NCI-H2081 (cell line): Measurements from ENCODE around the gene PHOSPHO2.
"Not testable (repeated sequence)": the region's sequence is repeated elsewhere in the genome, so short reads cannot be mapped to it uniquely, and the experiment has no call there.

Experiments
- DNase-seq, 2 experiments: peaks; one replicate each; lab custom pipeline; 2025; lab: John Stamatoyannopoulos, UW

The PHOSPHO2 gene

GRCh38 chr2:169684135-169684565 lies 10.1 kb upstream of the PHOSPHO2 start:
- no peak for DNase-seq

- not testable (repeated sequence) for DNase-seq
Measured at GRCh38 chr2:169684712-169685111, 9.6 kb upstream of the PHOSPHO2 start.

- not testable (repeated sequence) for DNase-seq
Measured at GRCh38 chr2:169686825-169687224, 7.4 kb upstream of the PHOSPHO2 start.

- not testable (repeated sequence) for DNase-seq
Measured at GRCh38 chr2:169687943-169688342, 6.3 kb upstream of the PHOSPHO2 start.

GRCh38 chr2:169690958-169691357 lies 3.3 kb upstream of the PHOSPHO2 start:
- DNase-seq, result no peak

- DNase-seq, result no peak
Measured at GRCh38 chr2:169692718-169693117, 1.6 kb upstream of the PHOSPHO2 start.

- DNase-seq, result no peak
Measured at GRCh38 chr2:169693360-169693759, 909 bp upstream of the PHOSPHO2 start.

GRCh38 chr2:169694894-169695260 lies 608 bp downstream of the PHOSPHO2 start:
- DNase-seq, result no peak

- no peak for DNase-seq
Measured at GRCh38 chr2:169696381-169696780, 2.1 kb downstream of the PHOSPHO2 start.

GRCh38 chr2:169699173-169699572 lies 4.9 kb downstream of the PHOSPHO2 start:
- not testable (repeated sequence) for DNase-seq

- no peak for DNase-seq
Measured at GRCh38 chr2:169702996-169703395, 8.7 kb downstream of the PHOSPHO2 start.

- no peak for DNase-seq
Measured at GRCh38 chr2:169704160-169704708, 10.0 kb downstream of the PHOSPHO2 start.

GRCh38 chr2:169705927-169706326 lies 11.7 kb downstream of the PHOSPHO2 start:
- DNase-seq, result no peak

- DNase-seq, result no peak
Measured at GRCh38 chr2:169707626-169708025, 13.4 kb downstream of the PHOSPHO2 start.

GRCh38 chr2:169709331-169709730 lies 15.1 kb downstream of the PHOSPHO2 start:
- no peak for DNase-seq

- no peak for DNase-seq
Measured at GRCh38 chr2:169709981-169710380, 15.7 kb downstream of the PHOSPHO2 start.

GRCh38 chr2:169711751-169712509 lies 17.7 kb downstream of the PHOSPHO2 start:
- DNase-seq, result peak in 1 of 2 experiments; percentile 10

GRCh38 chr2:169712791-169713227 lies 18.5 kb downstream of the PHOSPHO2 start:
- no peak for DNase-seq

GRCh38 chr2:169713331-169713730 lies 19.1 kb downstream of the PHOSPHO2 start:
- DNase-seq, result no peak

- no peak for DNase-seq
Measured at GRCh38 chr2:169714699-169715098, 20.4 kb downstream of the PHOSPHO2 start.

GRCh38 chr2:169715379-169716237 lies 21.3 kb downstream of the PHOSPHO2 start:
- DNase-seq, result peak in 1 of 2 experiments; percentile 51

GRCh38 chr2:169716238-169716886 lies 22.1 kb downstream of the PHOSPHO2 start:
- DNase-seq, result peak; percentile 23 to 51
